WTC11 (cell line): ENCODE data around the gene DCLK1. TPM values are rescaled to one million over a fixed set of nuclear protein-coding genes. Genes with fewer than 3 reads are reported as not detected.

Experiments used
- ATAC-seq: fragments of 200-7000 bp; cut with Tn5 transposase; 2 replicates; pipeline ENCODE4 v1.10.0; 2021; ENCODE audit warnings: mild to moderate bottlenecking, moderate library complexity
- CTCF ChIA-PET: fragments of 300-600 bp; sonication (Branson Sonifier 250); formaldehyde crosslinking; loops from one replicate; lab custom pipeline; 2021; ENCODE audit warnings: antibody characterized with exemption; lab: Charles Lee
- POLR2A ChIA-PET: fragments of 350-600 bp; sonication (Branson Sonifier 250); formaldehyde crosslinking; loops from one replicate; lab custom pipeline; 2021; ENCODE audit warnings: antibody characterized with exemption; lab: Charles Lee
- DNase-seq: peaks from one replicate; pipeline ENCODE4 v3.0.0; 2021; ENCODE audit warnings: low spot score
- H3K27ac Mint-ChIP-seq: 2 replicates; pipeline ENCODE4 v1.8.0; 2021; ENCODE audit warnings: mixed read lengths
- H3K27me3 Mint-ChIP-seq: 2 replicates; pipeline ENCODE4 v1.8.0; 2021; ENCODE audit warnings: low read depth, mild to moderate bottlenecking, moderate library complexity, mixed read lengths
- H3K36me3 Mint-ChIP-seq: 2 replicates; pipeline ENCODE4 v1.8.0; 2021; ENCODE audit warnings: mixed read lengths
- H3K4me1 Mint-ChIP-seq: 2 replicates; pipeline ENCODE4 v1.8.0; 2022; ENCODE audit warnings: mixed read lengths
- H3K4me3 Mint-ChIP-seq: 2 replicates; pipeline ENCODE4 v1.8.0; 2021; ENCODE audit warnings: mild to moderate bottlenecking, moderate library complexity, mixed read lengths
- H3K9me3 Mint-ChIP-seq: 2 replicates; pipeline ENCODE4 v1.8.0; 2021; ENCODE audit warnings: mixed read lengths
- AFF4 ChIP-seq: sonication (generic); formaldehyde crosslinking; IDR thresholded peaks from 2 replicates; pipeline ENCODE4 v1.8.1; 2023; ENCODE audit warnings: mild to moderate bottlenecking, missing genetic modification reagents, borderline replicate concordance
- ATF2 ChIP-seq: sonication (generic); formaldehyde crosslinking; IDR thresholded peaks from 2 replicates; pipeline ENCODE4 v1.8.1; 2022; ENCODE audit warnings: low read depth, missing genetic modification reagents, borderline replicate concordance
- ATF6 ChIP-seq: sonication (generic); formaldehyde crosslinking; IDR thresholded peaks from 2 replicates; pipeline ENCODE4 v1.8.1; 2023; ENCODE audit warnings: mild to moderate bottlenecking, missing genetic modification reagents
- CDX4 ChIP-seq: fragments of 250-450 bp; sonication (Bioruptor Pico); IDR thresholded peaks from 2 replicates; pipeline ENCODE4 v1.9.0; 2021; ENCODE audit warnings: moderate library complexity, mild to moderate bottlenecking, inconsistent platforms, borderline replicate concordance
- ERG ChIP-seq: fragments of 250-450 bp; sonication (Bioruptor Pico); IDR thresholded peaks from 2 replicates; pipeline ENCODE4 v1.8.0; 2021; ENCODE audit warnings: mild to moderate bottlenecking
- FOXK1 ChIP-seq: sonication (generic); formaldehyde crosslinking; IDR thresholded peaks from 2 replicates; pipeline ENCODE4 v1.8.0; 2022; ENCODE audit warnings: mild to moderate bottlenecking, moderate library complexity, missing genetic modification reagents
- FOXP4 ChIP-seq: sonication (generic); formaldehyde crosslinking; IDR thresholded peaks from 2 replicates; pipeline ENCODE4 v1.8.0; 2022; ENCODE audit warnings: mild to moderate bottlenecking, missing genetic modification reagents
- GRHL2 ChIP-seq: fragments of 250-450 bp; sonication (Bioruptor Pico); IDR thresholded peaks from 2 replicates; pipeline ENCODE4 v1.8.0; 2022; ENCODE audit warnings: mild to moderate bottlenecking, moderate library complexity; ENCODE audit not compliant: insufficient replicate concordance, severe bottlenecking
- JAZF1 ChIP-seq: fragments of 250-450 bp; sonication (Bioruptor Pico); IDR thresholded peaks from 2 replicates; pipeline ENCODE4 v1.9.0; 2021; ENCODE audit warnings: moderate library complexity, mild to moderate bottlenecking, inconsistent platforms
- JUN ChIP-seq: sonication (generic); formaldehyde crosslinking; IDR thresholded peaks from 2 replicates; pipeline ENCODE4 v1.8.0; 2023; ENCODE audit warnings: mild to moderate bottlenecking, missing genetic modification reagents
- KAT7 ChIP-seq: sonication (generic); formaldehyde crosslinking; IDR thresholded peaks from 2 replicates; pipeline ENCODE4 v1.8.1; 2023; ENCODE audit warnings: missing genetic modification reagents, mild to moderate bottlenecking, borderline replicate concordance
- MXD4 ChIP-seq: fragments of 250-450 bp; sonication (Bioruptor Pico); IDR thresholded peaks from 2 replicates; pipeline ENCODE4 v1.8.0; 2021; ENCODE audit warnings: mild to moderate bottlenecking, moderate library complexity, borderline replicate concordance
- NFATC4 ChIP-seq: fragments of 250-450 bp; sonication (Bioruptor Pico); IDR thresholded peaks from 2 replicates; pipeline ENCODE4 v1.9.0; 2021; ENCODE audit warnings: mild to moderate bottlenecking
- NFE2L1 ChIP-seq: sonication (generic); formaldehyde crosslinking; IDR thresholded peaks from 2 replicates; pipeline ENCODE4 v1.8.1; 2023; ENCODE audit warnings: missing genetic modification reagents
- RELA ChIP-seq: sonication (generic); formaldehyde crosslinking; IDR thresholded peaks from 2 replicates; pipeline ENCODE4 v1.8.1; 2022; ENCODE audit warnings: missing genetic modification reagents, mild to moderate bottlenecking, borderline replicate concordance
- RORB ChIP-seq: fragments of 250-450 bp; sonication (Bioruptor Pico); IDR thresholded peaks from 2 replicates; pipeline ENCODE4 v1.9.0; 2021; ENCODE audit warnings: mild to moderate bottlenecking
- TEAD1 ChIP-seq: sonication (generic); formaldehyde crosslinking; IDR thresholded peaks from 2 replicates; pipeline ENCODE4 v1.8.0; 2022; ENCODE audit warnings: mild to moderate bottlenecking, missing genetic modification reagents
- ZNF281 ChIP-seq: sonication (generic); formaldehyde crosslinking; IDR thresholded peaks from 2 replicates; pipeline ENCODE4 v1.8.0; 2023; ENCODE audit warnings: mild to moderate bottlenecking, missing genetic modification reagents
- ZNF425 ChIP-seq: fragments of 250-450 bp; sonication (Bioruptor Pico); conservative IDR thresholded peaks from 2 replicates; pipeline ENCODE4 v1.9.0; 2021; ENCODE audit warnings: mild to moderate bottlenecking
- total RNA-seq: library from RNA; stranded (reverse); gene quantifications from 3 replicates; pipeline ENCODE4 v1.2.3, GENCODE V29; 2021

DCLK1 gene
- total RNA-seq, 1 experiment from 2014 or later, result 18.5 TPM

- TF ChIP-seq RORB (no peak), JUN (CRISPR knock-in tag) (no peak), FOXK1 (CRISPR knock-in tag) (no peak), ZNF281 (CRISPR knock-in tag) (no peak), ERG (CRISPR knock-in tag) (no peak)
Observed at GRCh38 chr13:35858665-35859064, 272.5 kb downstream of the DCLK1 start (continued).

GRCh38 chr13:35857769-35858168 is 273.4 kb downstream of the DCLK1 start:
- POLR2A ChIA-PET, result no interaction called here
- H3K9me3 Mint-ChIP-seq, result no peaks in the 10 kb centered on the region
- peak overlapping the region; percentile 36 for H3K4me3 Mint-ChIP-seq
- ATAC-seq, result peak; percentile 75
- H3K4me1 Mint-ChIP-seq, result peaks cover 77% of the 10 kb centered on the region
- DNase-seq, result peak; percentile 48
- CTCF ChIA-PET, result interaction anchor here (2.1 kb wide), 1 partner anchor 96 kb away, joined by 8 read pairs; no protein-coding TSS in a partner anchor
- H3K27me3 Mint-ChIP-seq, result no peaks in the 10 kb centered on the region
- H3K27ac Mint-ChIP-seq, result peak overlapping the region; percentile 95
- peaks cover 10% of the 10 kb centered on the region for H3K36me3 Mint-ChIP-seq
- TF ChIP-seq FOXP4 (no peak; the same call in 1 of the 2 replicates), AFF4 (CRISPR knock-in tag) (no peak), GRHL2 (CRISPR knock-in tag) (no peak), CDX4 (CRISPR knock-in tag) (no peak), KAT7 (CRISPR knock-in tag) (no peak), ZNF425 (CRISPR knock-in tag) (no peak), FOXK1 (CRISPR knock-in tag) (no peak), NFE2L1 (CRISPR knock-in tag) (peak; percentile 46; the same call in 1 of the 2 replicates), ATF6 (no peak), JUN (CRISPR knock-in tag) (no peak), MXD4 (CRISPR knock-in tag) (no peak), RELA (CRISPR knock-in tag) (no peak), TEAD1 (CRISPR knock-in tag) (peak; percentile 86; the same call in 1 of the 2 replicates), ATF2 (no peak), JAZF1 (no peak), RORB (no peak), NFATC4 (no peak)
